LNCAP (cell line): ENCODE measurements around the gene RGMA.

Experiments
- TF ChIP-seq, protein P1 (sequence below): fragments of 450-650 bp; IDR thresholded peaks from 2 replicates; pipeline ENCODE4 v1.5.1; 2017; ENCODE audit warnings: mild to moderate bottlenecking

Gene RGMA

DNA sequence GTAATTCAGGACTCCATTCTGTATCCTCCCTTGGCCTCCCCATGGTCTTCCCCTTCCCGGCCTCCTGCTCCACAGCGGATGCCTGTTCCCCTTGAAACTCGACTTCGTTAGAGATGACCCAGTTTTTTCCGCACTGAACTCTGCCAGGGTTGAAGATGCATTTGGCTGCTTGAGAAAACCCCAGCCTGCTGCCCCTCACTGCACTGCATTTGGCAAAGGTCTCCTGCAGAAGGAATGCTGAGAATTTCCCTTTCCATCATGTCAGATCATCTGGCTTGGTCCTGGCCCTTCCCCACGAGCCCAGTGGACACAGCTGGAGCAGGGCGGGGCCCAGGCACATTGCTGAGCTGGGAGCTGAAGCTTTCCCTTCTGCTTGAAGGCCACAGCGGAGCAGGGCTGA lies 37.6 kb upstream of the RGMA start:
- TF ChIP-seq, protein P1, sequence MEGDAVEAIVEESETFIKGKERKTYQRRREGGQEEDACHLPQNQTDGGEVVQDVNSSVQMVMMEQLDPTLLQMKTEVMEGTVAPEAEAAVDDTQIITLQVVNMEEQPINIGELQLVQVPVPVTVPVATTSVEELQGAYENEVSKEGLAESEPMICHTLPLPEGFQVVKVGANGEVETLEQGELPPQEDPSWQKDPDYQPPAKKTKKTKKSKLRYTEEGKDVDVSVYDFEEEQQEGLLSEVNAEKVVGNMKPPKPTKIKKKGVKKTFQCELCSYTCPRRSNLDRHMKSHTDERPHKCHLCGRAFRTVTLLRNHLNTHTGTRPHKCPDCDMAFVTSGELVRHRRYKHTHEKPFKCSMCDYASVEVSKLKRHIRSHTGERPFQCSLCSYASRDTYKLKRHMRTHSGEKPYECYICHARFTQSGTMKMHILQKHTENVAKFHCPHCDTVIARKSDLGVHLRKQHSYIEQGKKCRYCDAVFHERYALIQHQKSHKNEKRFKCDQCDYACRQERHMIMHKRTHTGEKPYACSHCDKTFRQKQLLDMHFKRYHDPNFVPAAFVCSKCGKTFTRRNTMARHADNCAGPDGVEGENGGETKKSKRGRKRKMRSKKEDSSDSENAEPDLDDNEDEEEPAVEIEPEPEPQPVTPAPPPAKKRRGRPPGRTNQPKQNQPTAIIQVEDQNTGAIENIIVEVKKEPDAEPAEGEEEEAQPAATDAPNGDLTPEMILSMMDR = no peak

- TF ChIP-seq, protein P1 = no peak
Measured at GRCh38 chr15:93126148-93126547, 37.1 kb upstream of the RGMA start.

GRCh38 chr15:93124126-93124525 lies 35.1 kb upstream of the RGMA start:
- TF ChIP-seq, protein P1 = no peak

GRCh38 chr15:93121973-93122910 lies 33.2 kb upstream of the RGMA start:
- TF ChIP-seq, protein P1 = no peak

- TF ChIP-seq, protein P1 = no peak
Measured at GRCh38 chr15:93121107-93121506, 32.1 kb upstream of the RGMA start.

GRCh38 chr15:93118904-93119303 lies 29.9 kb upstream of the RGMA start:
- TF ChIP-seq, protein P1 = no peak

GRCh38 chr15:93111451-93111850 lies 22.4 kb upstream of the RGMA start:
- TF ChIP-seq, protein P1 = no peak
